HG03196 (cell line): ENCODE results near the gene DENND1B.

ENCODE experiments used
- ATAC-seq: cut with Tn5 transposase; IDR thresholded peaks from one replicate; pipeline ENCODE4 v1.9.1; 2021; ENCODE audit not compliant: unreplicated experiment

Gene DENND1B, protein sequence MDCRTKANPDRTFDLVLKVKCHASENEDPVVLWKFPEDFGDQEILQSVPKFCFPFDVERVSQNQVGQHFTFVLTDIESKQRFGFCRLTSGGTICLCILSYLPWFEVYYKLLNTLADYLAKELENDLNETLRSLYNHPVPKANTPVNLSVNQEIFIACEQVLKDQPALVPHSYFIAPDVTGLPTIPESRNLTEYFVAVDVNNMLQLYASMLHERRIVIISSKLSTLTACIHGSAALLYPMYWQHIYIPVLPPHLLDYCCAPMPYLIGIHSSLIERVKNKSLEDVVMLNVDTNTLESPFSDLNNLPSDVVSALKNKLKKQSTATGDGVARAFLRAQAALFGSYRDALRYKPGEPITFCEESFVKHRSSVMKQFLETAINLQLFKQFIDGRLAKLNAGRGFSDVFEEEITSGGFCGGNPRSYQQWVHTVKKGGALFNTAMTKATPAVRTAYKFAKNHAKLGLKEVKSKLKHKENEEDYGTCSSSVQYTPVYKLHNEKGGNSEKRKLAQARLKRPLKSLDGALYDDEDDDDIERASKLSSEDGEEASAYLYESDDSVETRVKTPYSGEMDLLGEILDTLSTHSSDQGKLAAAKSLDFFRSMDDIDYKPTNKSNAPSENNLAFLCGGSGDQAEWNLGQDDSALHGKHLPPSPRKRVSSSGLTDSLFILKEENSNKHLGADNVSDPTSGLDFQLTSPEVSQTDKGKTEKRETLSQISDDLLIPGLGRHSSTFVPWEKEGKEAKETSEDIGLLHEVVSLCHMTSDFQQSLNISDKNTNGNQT

DNA sequence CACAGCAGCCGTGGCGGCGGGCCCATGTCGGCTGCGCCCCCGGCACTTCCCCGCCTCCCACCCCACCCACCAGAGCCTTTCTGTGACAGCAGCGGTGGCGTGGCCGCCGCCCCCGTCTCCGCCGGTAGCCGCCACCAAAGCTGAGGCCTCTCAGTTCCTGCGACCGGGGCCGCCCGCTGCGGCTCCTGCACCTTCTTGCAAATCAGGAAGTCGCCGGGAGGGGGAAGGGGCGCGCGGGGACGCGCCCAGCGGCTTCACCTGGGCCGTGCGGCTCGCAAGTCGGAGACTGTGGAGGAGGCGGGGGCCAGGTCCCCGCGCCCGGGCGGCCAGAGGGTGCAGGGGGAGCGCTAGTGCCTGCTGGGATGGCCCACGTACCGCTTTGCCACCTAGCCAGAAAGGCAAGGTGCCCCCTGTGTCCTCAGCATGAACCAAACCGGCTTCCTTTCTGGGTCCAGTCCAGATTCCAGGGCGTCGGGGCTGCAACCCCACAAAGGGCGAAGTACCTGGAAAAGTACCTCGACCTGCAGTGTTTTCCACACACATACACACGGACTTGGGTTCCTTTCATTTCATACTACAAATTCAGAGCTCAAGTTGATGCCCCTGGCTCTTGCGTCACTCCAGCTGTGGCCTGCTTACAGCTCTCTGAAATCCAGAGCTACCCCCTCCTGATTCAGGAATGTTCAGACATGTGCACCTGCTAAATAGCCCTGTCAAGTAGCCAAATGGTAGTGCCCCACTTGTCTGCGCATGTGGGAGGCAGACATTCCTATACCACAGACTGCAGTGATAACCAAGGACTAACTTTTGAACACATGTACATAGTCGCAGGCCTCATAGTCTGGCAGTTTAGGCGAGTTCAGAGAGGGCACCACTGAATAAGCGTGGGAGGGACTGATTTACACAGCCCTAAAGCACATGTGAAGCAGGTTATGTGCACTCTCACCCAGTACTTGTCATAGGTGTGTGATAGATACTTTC, at the start of gene DENND1B:
Gene DENND1B (minus strand): TSS at position 199 of the 981 bp plus-strand sequence. CDS start 325 bp downstream, outside the sequence.
- peak; percentile 77 for ATAC-seq

DNA sequence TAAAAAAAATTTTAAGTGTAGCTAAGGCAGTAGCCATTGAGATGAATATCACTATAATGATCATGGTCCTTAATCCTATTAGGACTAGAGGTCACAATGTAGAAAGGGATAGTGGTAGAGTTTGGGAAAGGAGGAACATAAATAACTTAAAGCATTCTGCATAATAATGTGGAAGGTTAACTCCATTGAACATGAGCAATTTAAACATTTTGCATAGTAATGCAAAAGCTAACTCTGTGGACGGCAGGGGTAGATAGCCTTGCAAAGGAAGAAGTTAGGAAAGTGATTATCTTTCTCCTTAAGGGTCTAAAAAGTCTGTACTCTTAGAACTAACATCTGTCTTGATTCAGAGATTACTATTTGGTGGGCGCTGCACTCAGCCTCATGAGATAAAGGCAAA, 39.0 kb upstream of the DENND1B start:
- ATAC-seq = no peak

DNA sequence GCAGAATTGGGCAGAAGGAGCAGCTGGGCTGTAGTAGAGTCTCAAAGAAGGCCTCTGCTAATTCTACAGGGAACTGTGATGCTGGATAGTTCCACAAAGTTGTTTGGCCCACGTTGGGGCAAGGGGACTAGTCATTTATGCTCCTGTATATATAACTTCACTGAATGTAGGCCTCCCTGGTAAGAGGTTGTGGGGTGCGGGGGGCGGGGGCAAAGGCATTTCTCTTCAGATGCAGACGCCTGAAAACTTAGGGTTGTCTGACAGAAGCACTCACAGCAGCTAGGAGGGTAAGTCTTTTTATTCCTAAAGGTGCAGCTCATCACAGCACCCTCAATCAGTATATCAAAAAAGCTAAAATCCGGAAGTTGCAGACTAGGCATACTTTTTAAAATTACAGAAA, 38.5 kb upstream of the DENND1B start:
- no peak for ATAC-seq

DNA sequence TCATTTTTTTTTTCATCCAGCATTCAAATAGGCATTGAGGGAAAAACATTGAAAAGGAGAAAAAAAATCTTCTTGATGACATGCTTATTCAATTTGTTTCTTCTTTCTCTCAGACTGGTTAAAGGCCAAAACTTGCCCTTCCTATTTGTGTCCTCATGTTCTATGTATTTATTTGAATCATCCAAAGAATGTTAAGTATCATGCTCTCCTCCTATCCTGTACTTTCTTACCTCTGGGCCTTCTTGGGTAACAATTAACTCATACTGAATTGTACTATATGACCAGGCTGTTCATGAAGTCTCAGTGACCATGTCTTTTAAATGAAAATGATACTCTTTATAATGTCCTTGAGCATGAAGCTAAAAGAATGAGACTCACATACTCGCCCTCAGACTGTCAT, 36.5 kb upstream of the DENND1B start:
- no peak for ATAC-seq

DNA sequence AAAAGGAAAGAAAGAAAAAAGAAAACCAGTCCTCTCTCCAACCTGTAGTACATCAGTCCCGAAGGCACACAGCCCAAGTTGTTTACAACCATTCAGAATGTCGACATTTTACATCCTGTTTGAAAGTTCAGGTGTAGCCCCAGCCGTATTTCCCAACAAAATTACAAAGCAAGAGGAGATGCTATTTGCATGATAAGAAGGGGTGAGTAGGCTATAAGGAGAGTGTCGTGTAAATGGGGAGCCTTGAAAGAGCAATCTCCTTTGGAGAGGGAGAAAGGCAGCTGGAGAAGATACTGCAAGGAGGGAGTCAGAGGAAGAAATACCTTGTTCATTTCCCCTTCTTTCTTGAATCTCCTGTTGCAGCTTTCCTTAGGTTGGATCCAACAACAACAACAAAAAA, 35.5 kb upstream of the DENND1B start:
- no peak for ATAC-seq

DNA sequence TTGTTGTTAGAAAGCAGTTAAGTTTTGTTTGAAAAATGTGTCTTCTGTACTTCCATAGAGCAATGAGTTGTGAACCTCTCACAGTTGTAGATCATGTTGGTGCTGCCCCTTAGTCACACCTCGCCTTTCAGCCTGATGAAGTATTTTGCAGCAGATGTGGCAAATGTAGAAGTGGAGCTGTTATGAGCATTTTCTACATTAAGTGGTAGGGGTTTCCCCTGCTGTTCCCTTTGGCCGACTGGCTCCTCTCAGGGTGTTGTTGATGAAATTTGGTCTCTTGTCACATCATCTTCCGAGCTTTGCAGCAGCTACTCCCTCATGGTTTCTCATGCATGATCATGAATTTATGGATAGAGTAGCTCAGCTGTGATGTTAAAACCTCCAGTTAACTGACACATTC, 33.6 kb upstream of the DENND1B start:
- ATAC-seq = no peak

DNA sequence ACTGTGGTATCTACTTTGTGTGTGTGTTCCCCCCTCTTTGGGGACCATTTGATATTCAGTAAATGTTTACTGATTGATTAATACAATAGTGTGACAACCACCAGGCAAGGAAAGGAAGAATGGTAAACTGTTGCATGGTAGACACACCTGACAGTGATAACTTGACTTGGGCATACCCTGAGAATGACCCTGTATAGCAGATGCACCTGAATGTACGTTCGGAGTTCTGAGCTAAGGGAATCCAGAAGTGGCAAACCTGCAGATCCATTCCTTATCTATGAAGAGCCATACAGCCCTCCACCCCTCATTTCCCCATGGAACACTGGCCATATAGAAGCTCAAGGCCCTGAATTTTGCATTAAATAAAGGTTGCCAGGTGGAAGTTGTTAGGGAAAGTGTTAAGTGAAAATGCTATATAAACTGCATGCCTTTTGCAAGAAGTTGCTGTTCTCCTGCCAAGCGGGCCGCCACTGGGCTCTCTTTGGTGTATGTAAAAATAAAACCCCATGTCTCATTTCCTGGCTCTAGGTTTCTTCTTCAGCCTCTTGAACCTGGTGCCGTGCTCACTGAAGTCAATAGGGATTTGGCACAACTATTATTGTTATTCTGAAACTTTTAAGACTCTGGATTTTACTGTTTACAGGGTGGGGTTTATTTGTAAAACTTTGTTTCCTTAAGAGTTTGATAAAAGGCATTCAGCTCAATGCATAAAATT, 32.6 kb upstream of the DENND1B start:
- no peak for ATAC-seq

DNA sequence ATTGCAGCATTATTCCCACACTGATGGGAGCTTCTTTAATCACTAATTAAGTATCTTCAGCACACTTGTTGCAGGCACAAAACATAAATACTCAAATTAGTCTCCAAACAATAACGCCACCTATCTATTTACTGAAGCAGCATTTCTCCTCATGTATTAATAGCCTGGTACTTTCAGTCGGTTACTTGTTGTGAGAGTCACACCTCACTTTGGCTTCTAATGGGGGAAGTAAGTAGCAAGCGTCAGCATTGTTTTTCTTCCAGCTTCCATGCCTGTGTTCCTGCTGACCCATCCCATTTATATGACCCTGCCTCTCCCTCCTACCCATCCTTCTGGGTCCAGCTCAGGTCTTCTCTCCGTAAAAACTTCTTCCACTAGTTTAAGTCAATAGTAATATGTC, 31.9 kb upstream of the DENND1B start:
- ATAC-seq = peak; percentile 61

DNA sequence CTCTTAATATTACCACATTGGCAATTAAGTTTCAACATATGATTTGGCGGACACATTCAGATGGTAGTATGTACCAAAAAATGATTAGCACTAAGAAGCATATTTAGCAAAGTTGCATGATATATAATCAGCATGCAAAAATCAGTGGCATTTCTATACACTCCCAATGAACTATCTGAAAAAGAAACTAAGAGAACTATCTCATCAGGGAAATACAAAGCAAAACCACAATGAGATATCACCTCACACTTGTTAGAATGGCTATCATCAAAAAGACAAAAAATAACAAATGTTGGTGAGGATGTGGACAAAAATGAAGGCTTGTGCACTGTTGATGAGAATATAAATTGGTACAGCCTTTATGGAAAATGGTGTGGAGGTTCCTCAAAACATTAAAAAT, 31.4 kb upstream of the DENND1B start:
- ATAC-seq = no peak

DNA sequence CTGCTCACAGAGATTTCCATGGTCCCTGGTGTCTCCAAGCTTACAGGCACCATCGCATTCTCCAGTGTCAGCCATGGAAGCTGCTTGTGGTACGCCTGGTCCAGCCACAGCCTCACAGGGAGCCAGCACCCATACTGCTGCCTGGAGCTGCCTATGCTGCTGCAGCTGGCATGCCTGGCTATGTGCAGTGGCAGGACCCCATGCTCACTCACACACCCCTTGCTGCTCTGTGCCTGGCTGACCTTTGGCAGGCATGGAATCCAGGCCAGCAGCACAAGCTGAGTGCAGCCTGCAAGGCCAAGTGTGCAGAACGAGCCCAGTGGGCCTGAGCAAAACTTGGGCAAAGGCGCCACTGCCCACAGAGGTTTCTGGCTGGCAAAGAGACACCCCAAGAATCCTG, 26.4 kb upstream of the DENND1B start:
- no peak for ATAC-seq

DNA sequence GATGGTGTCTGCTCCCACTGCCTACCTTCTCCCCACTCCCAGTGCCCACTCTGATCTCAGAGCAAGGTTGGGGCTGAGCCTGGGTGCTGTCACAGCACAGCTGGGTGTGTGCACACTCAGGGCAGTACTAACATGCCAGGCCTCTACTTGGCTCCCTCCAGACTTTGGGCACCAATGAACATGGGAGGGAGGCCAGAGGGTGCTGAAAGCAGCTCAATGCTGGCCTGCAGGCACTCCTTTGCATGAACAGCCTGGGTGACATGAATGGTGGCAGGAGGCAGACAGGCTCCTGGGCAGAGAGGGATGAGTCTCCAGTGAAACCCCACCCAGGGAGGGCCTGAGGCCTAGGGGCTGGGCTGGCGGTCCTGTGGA, 25.8 kb upstream of the DENND1B start:
- ATAC-seq = no peak

DNA sequence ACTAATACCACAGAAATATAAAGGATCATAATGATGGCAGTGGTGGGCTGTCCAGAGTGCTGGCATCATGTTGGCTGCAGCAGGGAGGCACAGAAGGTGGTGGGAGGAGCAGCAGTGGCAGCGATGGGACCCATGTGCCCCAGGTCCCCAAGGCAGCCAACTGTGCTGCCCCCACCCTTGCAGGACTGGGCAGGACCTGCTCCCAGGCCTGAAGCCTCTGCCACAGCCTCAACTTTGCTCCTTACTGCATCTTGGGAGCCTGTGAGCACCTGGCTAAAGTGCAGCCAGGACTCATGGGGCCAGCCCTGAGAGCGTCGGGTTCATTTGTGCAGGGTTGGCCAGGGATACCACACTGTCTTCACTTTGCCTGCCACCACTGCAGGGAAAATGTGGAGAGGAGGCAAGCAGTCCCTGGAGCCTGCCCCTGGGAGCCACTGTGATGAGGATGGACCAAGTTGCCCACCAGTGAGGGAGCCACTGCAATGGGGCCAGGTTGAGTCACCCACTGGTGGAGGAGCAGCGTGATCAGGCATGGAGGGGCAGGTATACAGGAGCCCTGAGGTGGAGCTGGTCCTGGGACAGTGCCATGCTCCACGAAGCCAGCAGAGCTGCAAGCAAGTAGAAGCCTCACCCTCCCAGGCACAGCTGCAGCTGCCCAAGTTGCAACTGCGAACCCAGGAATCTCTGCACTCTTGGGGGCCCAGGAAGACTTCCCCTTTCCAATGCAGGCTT, 25.3 kb upstream of the DENND1B start:
- no peak for ATAC-seq

DNA sequence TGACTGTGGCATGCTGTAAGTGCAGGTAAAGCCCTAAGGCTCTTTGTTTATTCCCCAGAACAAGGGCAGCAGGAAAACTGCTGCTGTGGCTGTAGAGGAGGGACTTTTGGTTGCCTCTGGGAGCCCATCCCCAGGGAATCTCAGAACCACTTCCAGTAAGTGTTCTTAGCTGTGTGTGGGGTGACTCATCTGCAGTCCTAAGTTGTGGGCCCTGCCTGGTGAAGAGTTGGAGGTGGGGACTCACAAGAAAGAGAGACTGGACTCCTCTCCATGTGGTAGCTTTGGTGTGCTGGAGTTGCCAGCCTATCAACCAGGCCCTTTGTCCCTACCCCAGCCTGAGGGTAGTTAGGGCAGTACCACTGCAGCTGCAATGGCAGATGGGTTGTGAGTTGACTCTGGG, 24.0 kb upstream of the DENND1B start:
- no peak for ATAC-seq

DNA sequence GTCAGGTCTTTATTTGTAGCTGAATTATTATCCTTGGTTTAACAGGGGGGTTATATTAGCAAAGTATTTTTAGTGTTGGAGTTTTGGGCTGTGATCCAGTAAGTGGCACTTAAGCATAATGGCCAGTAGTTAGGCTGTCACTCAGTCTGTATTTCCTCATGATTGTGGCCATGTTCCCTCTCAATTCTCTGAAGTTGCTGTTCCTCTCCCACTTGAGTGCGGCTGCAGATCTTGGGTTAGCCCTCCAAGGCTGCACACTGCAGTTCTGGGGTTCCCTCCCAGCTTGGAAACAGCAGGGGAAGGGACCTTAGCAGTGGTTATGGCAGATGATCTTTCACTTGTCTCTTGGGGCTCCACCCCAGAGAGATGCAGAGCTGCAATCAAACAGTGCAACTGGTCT, 23.2 kb upstream of the DENND1B start:
- ATAC-seq = no peak

DNA sequence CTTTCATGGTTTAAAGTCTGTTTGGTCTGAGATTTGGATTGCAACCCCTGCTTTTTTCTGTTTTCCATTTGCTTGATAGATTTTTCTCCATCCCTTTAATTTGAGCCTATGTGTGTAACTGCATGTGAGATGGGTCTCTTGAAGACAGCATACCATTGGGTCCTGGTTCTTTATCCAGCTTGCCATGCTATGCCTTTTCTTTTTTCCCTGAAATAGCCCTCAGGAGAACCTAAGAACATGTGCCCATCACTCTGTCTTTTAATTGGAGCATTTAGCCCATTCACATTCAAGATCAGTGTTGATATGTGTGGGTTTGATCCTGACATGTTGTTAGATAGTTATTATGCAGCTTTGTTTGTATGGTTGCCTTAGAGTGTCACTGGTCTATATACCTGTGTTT, 21.7 kb upstream of the DENND1B start:
- no peak for ATAC-seq

DNA sequence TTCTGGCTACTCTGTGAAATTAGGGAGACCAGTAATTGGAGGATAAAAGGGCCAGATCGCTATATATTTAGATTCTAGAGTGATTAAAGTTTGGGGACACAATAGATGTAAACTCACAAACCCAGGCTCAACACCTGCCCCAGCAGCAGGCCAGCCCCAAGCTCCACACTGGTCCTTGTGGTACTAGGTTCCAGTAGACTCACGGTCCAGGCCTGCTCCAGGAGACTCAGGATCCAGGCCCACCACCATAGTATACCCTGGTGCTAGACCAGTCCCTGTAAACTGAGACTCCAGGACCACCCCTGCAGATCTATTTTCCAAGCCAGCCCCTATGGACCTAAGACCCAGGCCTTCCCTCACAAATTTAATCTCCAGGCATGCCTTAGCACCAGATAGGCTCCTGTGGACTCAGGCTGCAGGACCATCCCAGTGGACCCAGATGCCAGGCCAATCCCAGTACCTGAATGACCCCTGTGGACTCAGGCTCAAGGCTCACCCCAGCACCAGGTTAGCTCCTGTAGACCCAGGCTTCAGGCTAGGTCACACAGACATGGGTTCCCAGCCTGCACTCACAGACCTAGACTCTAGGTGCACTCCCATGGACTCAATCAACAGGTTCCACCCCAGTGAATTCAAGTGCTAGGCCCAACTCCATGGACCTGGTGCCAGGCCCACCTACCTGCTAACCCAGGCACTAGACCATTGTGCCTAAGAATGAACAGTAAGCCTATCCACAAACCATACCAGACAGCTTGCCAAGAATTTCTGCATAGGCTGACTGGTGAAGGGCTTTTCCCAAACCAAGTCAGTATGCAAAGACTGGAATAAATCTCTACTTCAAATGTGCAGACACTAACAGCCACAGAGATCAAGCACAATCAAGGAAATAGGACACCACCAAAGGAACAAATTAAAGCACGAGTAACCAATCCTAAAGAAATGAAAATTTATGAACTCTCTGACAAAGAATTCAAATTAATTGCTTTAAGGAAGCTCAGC, 13.8 kb upstream of the DENND1B start:
- no peak for ATAC-seq

DNA sequence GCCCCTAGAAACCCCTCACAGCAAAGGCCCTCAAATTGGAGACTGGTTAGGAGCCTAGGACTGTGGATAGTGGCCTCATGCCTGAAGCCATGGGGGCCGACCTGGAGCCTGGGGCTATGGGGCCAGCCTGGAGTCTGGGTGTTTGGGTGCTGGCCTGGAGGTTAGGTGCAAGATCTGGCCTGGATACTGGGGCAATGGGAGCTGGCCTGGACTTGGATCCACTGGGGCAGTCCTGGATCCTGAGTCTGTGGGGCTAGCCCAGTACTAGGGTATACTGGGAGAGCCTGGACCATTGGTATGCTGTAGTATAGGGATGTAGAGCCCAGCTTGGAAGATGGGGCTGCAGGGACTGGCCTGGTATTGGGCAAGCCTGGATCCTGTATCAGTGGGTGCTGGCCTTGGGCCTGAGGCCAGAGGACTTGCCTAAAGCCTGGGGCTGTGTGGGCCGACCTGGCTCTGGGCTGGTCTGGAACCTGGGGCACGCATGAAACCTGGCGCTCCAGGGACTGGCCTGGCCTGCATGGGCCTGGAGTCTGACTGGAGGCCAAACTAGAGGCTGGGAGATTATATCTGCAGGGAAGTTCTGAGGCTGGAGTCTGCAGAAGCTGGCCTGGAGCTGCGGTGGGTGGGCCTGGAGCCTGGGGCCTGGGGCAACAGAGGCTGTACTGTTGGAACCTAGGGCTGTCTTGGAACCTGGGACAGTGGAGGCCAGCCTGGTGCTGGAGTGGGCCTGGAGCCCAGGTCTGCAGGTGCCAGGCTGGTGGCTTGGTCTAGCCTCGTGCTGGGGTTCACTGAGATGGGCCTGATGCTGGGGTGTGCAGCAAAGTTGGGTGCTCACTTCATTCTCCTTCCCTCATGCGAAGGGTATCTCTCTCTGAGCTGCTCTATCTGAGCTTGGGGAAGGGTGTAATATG, 12.6 kb upstream of the DENND1B start:
- no peak for ATAC-seq

DNA sequence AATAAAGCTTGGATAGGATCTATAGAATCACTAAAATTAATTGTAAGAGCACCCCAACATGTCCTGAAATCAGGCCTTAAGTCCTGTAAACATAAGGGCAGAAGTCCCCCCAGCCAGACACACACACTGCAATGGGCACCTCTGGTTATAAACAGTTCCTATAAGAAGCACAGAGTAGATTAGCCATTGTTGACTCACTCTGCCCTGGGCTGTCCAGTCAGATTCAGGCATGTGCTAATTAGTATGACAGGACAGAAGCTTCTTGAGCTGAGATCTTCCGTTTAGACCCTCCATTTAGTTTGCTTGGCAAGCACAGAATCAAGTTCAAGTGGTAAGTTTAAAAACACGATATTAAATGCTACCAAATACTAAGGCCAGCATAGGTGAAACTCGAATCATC, 11.8 kb upstream of the DENND1B start:
- no peak for ATAC-seq
